ENCODE measurements around the gene ULK1.

Gene ULK1

GRCh38 chr12:131894313-131894860, at the start of gene ULK1:
Gene ULK1 (plus strand): TSS chr12:131894622. CDS start chr12:131895002, 380 bp downstream.
- TF ChIP-seq CTCF (IDR thresholded peaks at IDR 0.05) (no peak), ZFX (IDR thresholded peaks at IDR 0.05; ENCODE audit: borderline replicate concordance) (no peak)
- H3K27ac ChIP-seq, result peak within 1 kb of the TSS; percentile 82

- no peak for TF ChIP-seq ZFX (IDR thresholded peaks at IDR 0.05; ENCODE audit: borderline replicate concordance)
- TF ChIP-seq CTCF (IDR thresholded peaks at IDR 0.05), result no peak
- no peak overlapping the region for H3K27ac ChIP-seq
Measured at GRCh38 chr12:131844656-131845055, 49.8 kb upstream of the ULK1 start.

- no peak for TF ChIP-seq CTCF (IDR thresholded peaks at IDR 0.05)
Measured at GRCh38 chr12:131845121-131845520, 49.3 kb upstream of the ULK1 start.

GRCh38 chr12:131847456-131847855, 47.0 kb upstream of the ULK1 start:
- TF ChIP-seq ZFX (IDR thresholded peaks at IDR 0.05; ENCODE audit: borderline replicate concordance), result no peak
- TF ChIP-seq CTCF (IDR thresholded peaks at IDR 0.05), result no peak
- no peak overlapping the region for H3K27ac ChIP-seq

More at GRCh38 chr12:131845121-131845520, 49.3 kb upstream of the ULK1 start:
- H3K27ac ChIP-seq, result no peak overlapping the region

GRCh38 chr12:131848753-131849152, 45.7 kb upstream of the ULK1 start:
- TF ChIP-seq ZFX (IDR thresholded peaks at IDR 0.05; ENCODE audit: borderline replicate concordance), result no peak
- TF ChIP-seq CTCF (IDR thresholded peaks at IDR 0.05), result no peak
- H3K27ac ChIP-seq, result no peak overlapping the region

- TF ChIP-seq CTCF (IDR thresholded peaks at IDR 0.05) (no peak), ZFX (IDR thresholded peaks at IDR 0.05; ENCODE audit: borderline replicate concordance) (no peak)
- no peak overlapping the region for H3K27ac ChIP-seq
Measured at GRCh38 chr12:131849700-131850553, 44.5 kb upstream of the ULK1 start.
